ENCODE data around the gene CLCN2. TPM values are rescaled to one million over a fixed set of nuclear protein-coding genes. Genes with fewer than 3 reads are reported as not detected.

CLCN2 gene
- total and polyA plus RNA-seq, 11 donors = 1.2 to 3.6 (median 2.0) TPM

DNA sequence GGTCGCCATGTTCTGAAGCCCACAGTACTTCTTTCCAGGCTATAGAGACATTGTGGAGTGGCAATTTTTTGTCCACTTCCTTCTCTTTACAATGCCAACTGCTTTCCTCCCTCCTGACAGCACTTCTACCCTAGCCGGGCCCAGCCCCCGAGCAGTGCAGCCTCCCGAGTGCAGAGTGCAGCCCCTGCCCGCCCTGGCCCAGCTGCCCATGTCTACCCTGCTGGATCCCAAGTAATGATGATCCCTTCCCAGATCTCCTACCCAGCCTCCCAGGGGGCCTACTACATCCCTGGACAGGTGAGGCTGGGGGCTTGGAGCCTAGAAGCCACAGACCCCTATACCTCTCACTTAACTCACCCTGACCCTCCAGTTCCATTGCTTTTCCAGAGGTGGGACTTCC, 44.2 kb downstream of the CLCN2 start:
- WGBS, 4 donors = 58 to 68% (median 63%) methylated on average over 5 of the region's 5 CpGs

DNA sequence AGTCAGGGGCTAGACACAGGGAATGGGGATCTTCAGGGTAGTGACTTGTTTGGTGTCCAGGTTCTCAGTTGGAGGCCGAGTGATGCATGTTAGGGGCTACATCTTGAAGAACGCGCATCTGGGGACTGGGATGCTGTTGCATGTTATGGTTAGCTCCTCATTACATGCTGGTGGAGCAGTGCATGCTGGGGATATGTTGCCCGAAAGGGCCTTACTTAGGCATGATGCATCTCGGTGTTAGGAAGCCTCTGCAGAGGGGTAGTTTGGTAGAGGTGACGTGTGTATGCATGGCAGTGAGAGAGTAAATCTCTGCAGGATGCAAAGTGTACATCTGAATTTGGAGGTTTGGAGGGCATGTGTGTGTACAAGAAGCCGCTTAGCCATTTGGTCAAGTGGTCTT, 44.6 kb downstream of the CLCN2 start:
- peaks cover 4 to 66% (median 54%) of the 10 kb centered on the region in 12 donors for H3K4me1 ChIP-seq
- H3K4me3 ChIP-seq = peak overlapping the region in 7 of 12 donors; percentile 67 to 92 (median 89)

More for the DNA sequence above, 44.2 kb downstream of the CLCN2 start:
- Histone ChIP-seq H3K27me3 (no peaks in the 10 kb centered on the region), H3K27ac (peak overlapping the region in 4 of 12 donors; percentile 8 to 97 (median 92)), H3K9me3 (no peaks in the 10 kb centered on the region), H3K4me3 (peak overlapping the region in 5 of 12 donors; percentile 6 to 92 (median 85)), H3K4me1 (peaks cover 4 to 70% (median 56%) of the 10 kb centered on the region in 12 donors), H3K36me3 (peaks cover 3 to 53% (median 39%) of the 10 kb centered on the region in 9 donors)
- intact Hi-C loops (cut with DNase I) = loop anchor here in 4 of 10 donors (5.0 to 10.0 kb wide), 4 partner anchors 48 to 142 kb away; partner anchors contain the start of genes ABCF3 (in 2 of the 4), AP2M1 (in 1 of the 4), CLCN2 (in 1 of the 4) and POLR2H (in 1 of the 4)
- ATAC-seq (no peak), DNase-seq (peak in 1 of 5 donors; percentile 21)
- TF ChIP-seq CTCF (IDR thresholded peaks at IDR 0.05) (no peak), POLR2A (IDR thresholded peaks at IDR 0.05) (no peak)

DNA sequence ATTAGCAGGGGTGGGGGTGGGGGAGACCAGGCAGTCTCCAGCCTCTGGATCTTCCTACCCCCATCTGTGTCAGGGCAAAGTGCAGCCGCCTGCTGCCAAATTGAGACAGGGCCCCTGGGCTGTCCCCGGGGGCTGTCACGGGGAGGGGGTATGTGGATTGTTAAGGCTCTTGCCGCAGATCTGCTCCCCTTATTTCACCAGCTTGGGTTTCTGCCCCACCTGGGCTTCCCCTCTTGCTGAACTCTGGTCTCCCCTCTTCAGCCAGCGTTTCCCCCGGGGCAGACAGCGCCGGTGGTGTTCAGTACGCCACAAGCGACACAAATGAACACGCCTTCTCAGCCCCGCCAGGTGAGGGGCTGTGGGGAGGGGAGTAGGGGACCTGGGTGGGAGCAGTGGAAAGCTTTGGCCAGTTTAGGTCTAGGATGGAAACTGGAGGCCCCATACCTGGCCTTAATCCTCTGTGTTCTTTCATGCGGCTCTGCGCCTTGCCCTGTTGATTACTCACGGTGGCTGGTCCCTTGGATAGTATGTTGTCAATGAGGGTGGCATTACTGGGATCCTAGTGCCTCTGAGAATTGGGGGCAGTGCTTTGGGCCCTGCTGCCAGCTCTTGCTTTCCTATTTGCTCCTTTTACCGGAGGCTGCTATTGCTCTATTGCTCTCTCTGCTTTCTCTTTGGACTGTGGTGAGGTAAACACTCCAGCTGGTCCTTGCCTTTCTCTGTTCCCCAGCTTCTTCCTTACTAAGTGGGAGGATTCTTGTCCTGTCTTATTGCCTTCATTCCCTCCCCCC, 45.3 kb downstream of the CLCN2 start:
- no peaks in the 10 kb centered on the region for H3K27me3 ChIP-seq
- H3K27ac ChIP-seq = peak overlapping the region in 11 of 12 donors; percentile 89 to 99 (median 97)
- peaks cover 0 to 42% (median 28%) of the 10 kb centered on the region in 9 donors for H3K36me3 ChIP-seq
- ATAC-seq = no peak
- peak overlapping the region; percentile 46 to 92 (median 88) for H3K4me3 ChIP-seq
- WGBS, 4 donors = 26 to 38% (median 33%) methylated on average over 10 to 16 of the region's 16 CpGs
- no peaks in the 10 kb centered on the region for H3K9me3 ChIP-seq
- TF ChIP-seq CTCF (IDR thresholded peaks at IDR 0.05) = no peak
- TF ChIP-seq POLR2A (IDR thresholded peaks at IDR 0.05) = no peak
- intact Hi-C loops (cut with DNase I) = loop anchor here in 6 of 10 donors (2.0 to 10.0 kb wide), 6 partner anchors 21 to 141 kb away; partner anchors contain the start of genes FAM131A (in 3 of the 6), ABCF3 (in 2 of the 6), AP2M1 (in 1 of the 6) and CLCN2 (in 1 of the 6)
- H3K4me1 ChIP-seq = peaks cover 4 to 60% (median 52%) of the 10 kb centered on the region in 12 donors
- DNase-seq = peak in 2 of 5 donors; percentile 23 to 28

More for the DNA sequence above, 44.6 kb downstream of the CLCN2 start:
- intact Hi-C loops (cut with DNase I) = loop anchor here in 4 of 10 donors (5.0 to 10.0 kb wide), 4 partner anchors 48 to 142 kb away; partner anchors contain the start of genes ABCF3 (in 2 of the 4), AP2M1 (in 1 of the 4), CLCN2 (in 1 of the 4) and POLR2H (in 1 of the 4)
- WGBS, 4 donors = 71 to 82% (median 76%) methylated on average over 7 of the region's 7 CpGs
- H3K27ac ChIP-seq = peak overlapping the region in 6 of 12 donors; percentile 89 to 99 (median 96)
- ATAC-seq (no peak), DNase-seq (peak in 2 of 5 donors; percentile 0 to 7)
- no peaks in the 10 kb centered on the region for H3K9me3 ChIP-seq
- no peaks in the 10 kb centered on the region for H3K27me3 ChIP-seq
- TF ChIP-seq POLR2A (IDR thresholded peaks at IDR 0.05) = no peak
- peaks cover under 1 to 49% (median 35%) of the 10 kb centered on the region in 9 donors for H3K36me3 ChIP-seq

- 10 to 37% (median 12%) methylated on average over 3 to 6 of the region's 6 CpGs for WGBS, 4 donors
- Histone ChIP-seq H3K9me3 (no peaks in the 10 kb centered on the region), H3K4me3 (peak overlapping the region; percentile 46 to 92 (median 88)), H3K27me3 (no peaks in the 10 kb centered on the region), H3K4me1 (peaks cover 4 to 54% (median 49%) of the 10 kb centered on the region in 12 donors), H3K36me3 (peaks cover 0 to 36% (median 23%) of the 10 kb centered on the region in 9 donors), H3K27ac (peak overlapping the region; percentile 89 to 99 (median 96))
- TF ChIP-seq POLR2A (IDR thresholded peaks at IDR 0.05) (no peak), CTCF (IDR thresholded peaks at IDR 0.05) (no peak)
- ATAC-seq = no peak
- DNase-seq = no peak
- intact Hi-C loops (cut with DNase I) = loop anchor here in 6 of 10 donors (2.0 to 10.0 kb wide), 6 partner anchors 21 to 141 kb away; partner anchors contain the start of genes FAM131A (in 3 of the 6), ABCF3 (in 2 of the 6), AP2M1 (in 1 of the 6) and CLCN2 (in 1 of the 6)
Measured at GRCh38 chr3:184315543-184315867, 45.9 kb downstream of the CLCN2 start.
